ENCODE results near the gene ESR1.
"Not testable (repeated sequence)": the region's sequence is repeated elsewhere in the genome, so short reads cannot be mapped to it uniquely, and the experiment has no call there.

The ESR1 gene

DNA sequence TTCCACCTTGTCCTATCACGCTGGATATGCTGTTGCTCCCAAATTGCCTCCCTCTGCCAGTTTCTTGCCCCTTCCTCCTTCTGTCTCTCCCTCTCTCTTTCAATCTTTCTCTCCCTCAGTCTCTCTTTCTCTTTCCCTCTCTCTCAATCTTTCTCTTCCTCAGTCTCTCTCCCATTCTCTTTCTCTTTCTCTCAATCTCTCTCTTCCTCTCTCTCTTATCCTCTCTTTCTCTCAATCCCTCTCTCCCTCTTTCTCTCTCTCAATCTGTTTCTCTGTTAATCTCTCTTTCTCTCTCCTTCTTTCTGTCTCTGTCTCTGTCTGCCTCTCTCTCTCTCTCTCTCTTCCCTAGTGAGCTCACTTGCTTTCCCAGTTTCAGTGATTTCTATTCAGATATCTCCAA lies 245.8 kb downstream of the ESR1 start:
- DNase-seq (ENCODE audit: low read depth in 2 of 2), result no peak

DNA sequence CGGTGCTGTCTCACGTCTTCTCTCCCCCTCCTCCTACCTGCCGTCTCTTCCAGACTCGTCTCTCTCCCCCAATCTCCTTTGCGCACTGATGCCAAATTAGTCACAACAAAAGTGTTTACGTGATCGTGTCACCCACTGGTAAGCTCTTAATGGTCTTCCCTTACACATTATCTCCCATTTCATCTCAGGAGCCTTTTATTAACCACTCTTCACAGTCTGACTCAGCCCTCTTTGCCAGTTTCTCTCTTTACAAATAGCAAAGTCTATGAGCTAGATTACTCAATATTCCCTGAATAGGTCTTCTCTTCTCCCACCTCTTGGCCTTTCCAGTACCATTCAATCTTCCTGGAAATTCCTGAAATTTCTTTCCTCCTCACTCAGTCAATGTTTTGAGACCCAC lies 247.0 kb downstream of the ESR1 start:
- DNase-seq (ENCODE audit: low read depth in 2 of 2), result no peak

GRCh38 chr6:152055517-152055916 lies 248.0 kb downstream of the ESR1 start:
- no peak for DNase-seq (ENCODE audit: low read depth in 2 of 2)

DNA sequence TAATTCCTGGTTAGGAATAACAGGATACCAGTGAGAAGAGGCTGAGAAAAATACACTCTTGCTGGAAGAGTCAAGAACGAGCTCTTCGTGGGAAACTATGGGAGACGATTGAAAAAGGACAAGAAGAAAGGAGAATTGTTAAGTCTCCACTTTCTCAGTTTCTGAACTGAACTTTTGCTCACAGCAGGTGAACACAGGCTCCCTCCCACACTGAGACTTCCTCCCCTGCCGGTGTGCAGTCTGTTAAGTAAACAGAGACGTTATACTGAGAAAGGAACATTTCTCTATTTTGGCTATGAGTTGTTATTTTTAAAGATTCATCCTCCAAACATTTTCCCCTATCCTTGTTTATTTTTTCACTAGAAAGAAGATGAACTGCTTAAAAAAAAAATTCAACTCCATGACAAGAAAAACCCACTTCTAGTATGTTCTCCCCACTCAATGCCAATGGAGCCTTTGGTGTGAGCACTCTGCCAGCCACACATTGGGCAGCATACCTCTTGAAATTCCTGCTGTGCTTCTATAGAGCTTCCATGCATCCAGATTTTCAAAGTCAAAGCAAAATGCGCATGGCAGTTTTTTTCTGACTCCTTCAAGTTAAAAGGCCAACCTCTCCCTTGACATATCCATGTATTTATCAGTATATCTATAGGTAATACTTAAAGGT lies 250.5 kb downstream of the ESR1 start:
- DNase-seq (ENCODE audit: low read depth in 2 of 2), result no peak

DNA sequence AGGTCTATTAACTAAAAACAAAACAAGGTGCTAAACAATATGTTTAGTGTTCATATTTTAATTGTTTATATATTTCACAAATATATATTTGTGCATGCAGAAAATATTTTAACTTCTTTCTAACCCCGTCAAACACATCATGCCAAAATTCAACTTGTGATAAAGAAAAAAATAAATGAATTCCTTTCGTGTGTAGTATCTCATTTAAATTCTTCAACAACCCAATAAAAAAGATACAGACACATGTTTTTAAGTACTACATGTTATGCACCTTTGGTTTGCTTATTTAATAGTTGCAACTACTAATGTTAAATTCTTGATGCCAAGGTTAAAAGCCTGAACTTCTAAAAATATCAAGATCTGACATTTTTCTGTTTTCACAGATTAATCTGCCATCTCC lies 252.4 kb downstream of the ESR1 start:
- DNase-seq (ENCODE audit: low read depth in 2 of 2), result no peak

DNA sequence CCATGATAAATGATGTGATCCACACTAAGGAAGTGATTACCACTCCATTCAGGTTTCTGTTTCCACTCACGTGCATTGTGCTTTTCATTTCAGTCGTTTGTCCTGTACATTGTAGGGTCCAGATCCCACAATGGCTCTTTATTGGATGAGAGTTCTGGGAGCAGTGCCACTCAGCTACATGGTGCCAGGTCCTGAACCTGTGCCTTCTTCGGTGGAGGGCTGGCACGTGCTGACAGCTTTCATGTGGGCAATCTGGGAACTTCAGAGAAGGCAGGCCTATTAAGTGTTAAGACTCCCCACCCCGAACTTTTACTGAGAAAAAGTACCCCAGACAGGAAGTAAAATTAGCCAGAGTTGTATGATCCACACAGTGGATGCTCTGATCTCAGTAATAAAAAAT lies 255.0 kb downstream of the ESR1 start:
- no peak for DNase-seq (ENCODE audit: low read depth in 2 of 2)

GRCh38 chr6:152063170-152063921 lies 255.9 kb downstream of the ESR1 start:
- DNase-seq (ENCODE audit: low read depth in 2 of 2), result no peak

DNA sequence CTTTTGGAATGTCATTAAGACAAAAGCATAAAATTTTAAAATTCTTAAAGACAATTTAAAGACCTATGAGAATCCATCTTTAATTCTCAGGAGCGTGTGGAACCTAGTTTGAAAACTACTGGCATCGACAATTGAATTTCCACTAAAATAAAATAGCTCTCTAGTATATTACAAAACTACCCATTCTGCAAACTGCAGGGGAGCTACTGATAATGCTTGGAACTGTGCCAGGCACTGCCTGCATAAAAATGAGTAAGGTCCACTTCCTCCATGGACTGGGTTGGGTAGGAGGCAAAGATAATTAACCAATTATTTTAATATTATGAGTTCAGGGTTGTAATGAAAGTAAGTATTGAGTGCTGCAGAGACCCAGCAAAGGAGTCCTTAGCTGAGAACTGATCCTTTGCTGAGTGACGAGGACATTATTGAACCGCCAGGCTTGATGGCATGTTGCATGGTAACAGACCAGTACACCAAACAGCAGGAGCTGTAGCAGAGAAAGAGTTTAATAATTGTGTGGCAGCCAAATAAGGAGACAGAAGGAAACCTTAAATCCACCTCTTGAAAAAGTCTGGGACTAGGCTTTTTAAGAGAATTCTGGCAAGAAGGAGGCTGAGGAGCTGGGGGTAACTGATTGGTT lies 261.3 kb downstream of the ESR1 start:
- DNase-seq (ENCODE audit: low read depth in 2 of 2), result no peak

GRCh38 chr6:152070556-152070955 lies 263.1 kb downstream of the ESR1 start:
- no peak for DNase-seq (ENCODE audit: low read depth in 2 of 2)

GRCh38 chr6:152071318-152071717 lies 263.8 kb downstream of the ESR1 start:
- no peak for DNase-seq (ENCODE audit: low read depth in 2 of 2)

DNA sequence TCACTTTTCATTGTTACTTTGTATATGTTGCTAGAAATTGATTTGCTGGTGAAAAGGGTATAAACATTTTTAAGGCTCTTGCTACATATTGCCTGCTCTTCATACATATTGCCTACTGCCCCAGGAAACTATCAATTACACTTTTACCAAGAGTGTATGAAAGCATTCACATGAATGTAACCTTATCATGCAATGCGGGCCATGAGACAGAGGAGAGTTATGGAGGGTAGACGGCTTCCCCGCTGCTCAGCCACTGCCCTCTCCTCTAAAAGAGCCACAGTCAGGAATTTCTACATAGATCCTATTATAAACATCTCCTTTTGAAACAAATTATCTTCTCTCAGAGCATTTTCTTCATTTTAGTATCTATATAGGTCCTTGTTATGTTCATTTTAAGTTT lies 264.4 kb downstream of the ESR1 start:
- DNase-seq (ENCODE audit: low read depth in 2 of 2), result no peak

- not testable (repeated sequence) for DNase-seq (ENCODE audit: low read depth in 2 of 2)
Observed at GRCh38 chr6:152076242-152076641, 268.8 kb downstream of the ESR1 start.

DNA sequence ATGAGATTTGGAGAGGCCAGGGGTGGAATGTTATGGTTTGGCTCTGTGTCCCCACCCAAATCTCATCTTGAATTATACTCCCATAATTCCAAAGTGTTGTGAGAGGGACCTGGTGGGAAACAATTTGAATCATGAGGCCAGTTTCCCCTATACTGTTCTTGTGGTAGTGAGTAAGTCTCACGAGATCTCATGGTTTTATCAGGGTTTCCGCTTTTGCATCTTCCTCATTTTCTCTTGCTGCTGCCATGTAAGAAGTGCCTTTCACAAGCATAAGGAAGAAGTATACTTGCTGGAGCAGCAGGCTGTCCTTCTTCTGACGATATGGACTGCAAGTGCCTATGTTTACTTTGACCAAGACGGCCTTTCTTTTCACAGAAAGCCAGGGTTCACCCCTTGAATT lies 270.5 kb downstream of the ESR1 start:
- no peak for DNase-seq (ENCODE audit: low read depth in 2 of 2)

GRCh38 chr6:152078804-152079203 lies 271.3 kb downstream of the ESR1 start:
- DNase-seq (ENCODE audit: low read depth in 2 of 2), result no peak

DNA sequence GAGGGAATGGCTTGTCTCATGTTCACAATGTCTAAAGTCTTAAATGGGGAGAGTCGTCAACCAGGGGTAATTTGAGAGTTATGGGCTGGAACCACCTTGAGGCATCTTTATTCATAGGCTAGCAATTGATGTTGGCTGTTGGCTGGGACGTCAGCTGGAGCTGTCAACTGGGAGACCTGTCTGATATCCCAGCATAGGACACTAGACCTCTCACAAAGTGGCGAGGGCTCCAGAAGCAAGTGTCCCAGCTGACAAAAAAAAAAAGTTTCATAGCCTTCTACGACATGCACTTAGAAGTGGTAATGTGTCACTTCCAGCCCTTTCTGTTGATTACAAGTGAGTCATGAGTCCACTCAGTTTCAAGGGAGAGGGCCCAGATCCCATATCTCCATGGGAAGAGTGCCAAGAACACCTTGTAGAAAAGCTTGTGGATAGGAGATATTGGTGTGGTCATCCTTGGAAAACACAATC lies 278.0 kb downstream of the ESR1 start:
- DNase-seq (ENCODE audit: low read depth in 2 of 2), result no peak

- no peak for DNase-seq (ENCODE audit: low read depth in 2 of 2)
Observed at GRCh38 chr6:152086223-152086873, 278.9 kb downstream of the ESR1 start.

- no peak for DNase-seq (ENCODE audit: low read depth in 2 of 2)
Observed at GRCh38 chr6:152087096-152087495, 279.6 kb downstream of the ESR1 start.

GRCh38 chr6:152087701-152088100 lies 280.2 kb downstream of the ESR1 start:
- no peak for DNase-seq (ENCODE audit: low read depth in 2 of 2)

- no peak for DNase-seq (ENCODE audit: low read depth in 2 of 2)
Observed at GRCh38 chr6:152089992-152090391, 282.5 kb downstream of the ESR1 start.

GRCh38 chr6:152091201-152091600 lies 283.7 kb downstream of the ESR1 start:
- DNase-seq (ENCODE audit: low read depth in 2 of 2), result no peak

- no peak for DNase-seq (ENCODE audit: low read depth in 2 of 2)
Observed at GRCh38 chr6:152091851-152092341, 284.4 kb downstream of the ESR1 start.

DNA sequence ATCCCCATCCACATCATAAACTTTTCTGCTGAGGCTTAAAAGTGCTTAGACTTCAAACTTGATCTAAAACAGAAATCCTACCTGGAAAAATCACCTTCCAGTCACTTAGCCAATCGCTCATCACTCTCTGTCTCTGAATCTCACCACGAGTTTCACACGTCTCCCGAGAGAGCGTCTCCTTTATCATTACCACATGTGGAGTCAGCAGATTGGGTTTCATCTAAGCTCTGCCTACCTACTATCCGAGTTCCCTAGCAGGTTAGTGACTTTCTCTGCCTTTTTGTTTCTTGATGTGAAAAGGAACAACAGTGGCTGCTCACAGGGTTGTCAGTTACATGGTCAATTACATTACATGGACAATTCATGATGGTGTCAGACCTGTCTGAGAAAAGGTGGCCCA lies 286.2 kb downstream of the ESR1 start:
- DNase-seq (ENCODE audit: low read depth in 2 of 2), result no peak

Data from stimulated activated CD8-positive, alpha-beta memory T cell treated with anti-CD3 and anti-CD28 coated beads, Interleukin-2, amount 100 ng/mL, for 48 hours (primary cell).